Neural cell (in vitro differentiated cells): ENCODE data around the gene PDXDC1. TPM values are rescaled to one million over a fixed set of nuclear protein-coding genes. Genes with fewer than 3 reads are reported as not detected.
"Not testable (repeated sequence)": the region's sequence is repeated elsewhere in the genome, so short reads cannot be mapped to it uniquely, and the experiment has no call there.

Experiments
- H2AFZ ChIP-seq: fragments of 200-600, 300-800 bp; sonication (generic), shearing (Covaris generic); 2 replicates; pipeline ENCODE4 v1.6.0; 2014; ENCODE audit warnings: low read depth, mild to moderate bottlenecking, antibody characterized with exemption, low read length, moderate library complexity
- H3F3A ChIP-seq: fragments of 200-600 bp; shearing (Covaris generic); 2 replicates; pipeline ENCODE4 v1.6.1; 2016; ENCODE audit warnings: mild to moderate bottlenecking, moderate library complexity, mixed read lengths, antibody characterized with exemption, low read length; ENCODE audit not compliant: insufficient read depth, poor library complexity, severe bottlenecking
- H3K27ac ChIP-seq: fragments of 200-600, 300-800 bp; sonication (generic), shearing (Covaris generic); 2 replicates; pipeline ENCODE4 v1.5.1; 2014; ENCODE audit warnings: mild to moderate bottlenecking, low read length, moderate library complexity
- H3K27me3 ChIP-seq: fragments of 300-800, 200-600 bp; sonication (generic), shearing (Covaris generic); 2 replicates; pipeline ENCODE4 v1.6.0; 2014; ENCODE audit warnings: mild to moderate bottlenecking, low read depth, low read length, moderate library complexity; ENCODE audit not compliant: insufficient read depth
- H3K36me3 ChIP-seq: fragments of 300-800, 200-600 bp; sonication (generic), shearing (Covaris generic); 2 replicates; pipeline ENCODE4 v1.5.1; 2014; ENCODE audit warnings: mild to moderate bottlenecking, antibody characterized with exemption, low read length, moderate library complexity; ENCODE audit not compliant: insufficient read depth
- H3K4me2 ChIP-seq: fragments of 300-800, 200-600 bp; sonication (generic), shearing (Covaris generic); 2 replicates; pipeline ENCODE4 v1.6.0; 2014; ENCODE audit warnings: mild to moderate bottlenecking, low read length
- H3K4me3 ChIP-seq: fragments of 300-800, 200-600 bp; sonication (generic), shearing (Covaris generic); 2 replicates; pipeline ENCODE4 v1.5.1; 2014; ENCODE audit warnings: mild to moderate bottlenecking, low read length, moderate library complexity
- H3K79me2 ChIP-seq: fragments of 200-600 bp; shearing (Covaris generic); replicated peaks from 2 replicates; pipeline ENCODE4 v1.6.0; 2014; ENCODE audit warnings: mild to moderate bottlenecking, low read length, moderate library complexity; ENCODE audit not compliant: insufficient read depth
- H3K9ac ChIP-seq: fragments of 300-800, 200-600 bp; sonication (generic), shearing (Covaris generic); 2 replicates; pipeline ENCODE4 v1.6.1; 2016; ENCODE audit warnings: mild to moderate bottlenecking, low read length, mixed read lengths
- H3K9me2 ChIP-seq: fragments of 200-600 bp; shearing (Covaris generic); 2 replicates; pipeline ENCODE4 v1.6.1; 2016; ENCODE audit warnings: mild to moderate bottlenecking, low read length, mixed read lengths; ENCODE audit not compliant: insufficient read depth
- H3K9me3 ChIP-seq: fragments of 200-600, 300-800 bp; sonication (generic), shearing (Covaris generic); 2 replicates; pipeline ENCODE4 v1.6.1; 2016; ENCODE audit warnings: mild to moderate bottlenecking, mixed run types, low read length, moderate library complexity, mixed read lengths
- H4K20me1 ChIP-seq: fragments of 200-600 bp; shearing (Covaris generic); 2 replicates; pipeline ENCODE4 v1.6.1; 2016; ENCODE audit warnings: mild to moderate bottlenecking, mixed run types; ENCODE audit not compliant: insufficient read depth
- POLR2AphosphoS5 ChIP-seq: IDR thresholded peaks from 2 replicates; pipeline ENCODE4 v1.6.1; 2012
- RAD21 ChIP-seq: fragments of 450-650 bp; conservative IDR thresholded peaks from 2 replicates; pipeline ENCODE4 v1.6.1; 2014; ENCODE audit warnings: antibody characterized with exemption, mild to moderate bottlenecking, moderate library complexity
- SMC3 ChIP-seq: fragments of 450-650 bp; conservative IDR thresholded peaks from 2 replicates; pipeline ENCODE4 v1.6.1; 2014; ENCODE audit warnings: antibody characterized with exemption, mild to moderate bottlenecking, moderate library complexity; ENCODE audit not compliant: poor library complexity
- TAF1 ChIP-seq: IDR thresholded peaks from 2 replicates; pipeline ENCODE4 v1.6.1; 2012; ENCODE audit warnings: low read depth
- polyA plus RNA-seq: library from polyadenylated mRNA; depleted of rRNA; stranded (reverse); fragments of >200 nt; gene quantifications from 2 replicates; pipeline ENCODE4 v1.2.3, GENCODE V29; 2014

The PDXDC1 gene
- polyA plus RNA-seq, 1 donor from 2014 or later, result 69.9 TPM

GRCh38 chr16:15140444-15141365 is 165.9 kb downstream of the PDXDC1 start:
- not testable (repeated sequence) for H3F3A ChIP-seq, H3K4me2 ChIP-seq, H3K79me2 ChIP-seq, H3K36me3 ChIP-seq, H2AFZ ChIP-seq, H3K27me3 ChIP-seq, H4K20me1 ChIP-seq, H3K27ac ChIP-seq, H3K4me3 ChIP-seq, H3K9me2 ChIP-seq, H3K9me3 ChIP-seq, H3K9ac ChIP-seq

DNA sequence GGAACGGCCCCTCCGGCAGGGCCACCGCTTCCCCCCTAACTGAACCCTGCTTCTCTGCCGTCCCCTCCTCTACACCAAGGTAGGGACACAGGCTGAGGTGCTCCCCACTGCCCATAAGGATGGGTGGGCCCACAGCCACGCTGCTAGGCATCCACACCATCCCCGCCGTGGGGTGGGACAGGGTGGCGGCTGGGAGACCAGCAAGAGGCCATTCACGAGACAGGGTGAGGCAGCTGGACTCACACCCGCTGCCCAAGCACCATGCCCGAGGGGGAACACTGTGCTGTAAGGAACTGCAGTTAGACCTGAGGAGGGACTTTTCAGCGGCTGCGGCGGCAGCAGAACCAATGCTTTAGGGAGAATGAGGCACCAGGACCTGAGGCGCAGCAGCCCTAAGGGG is 166.8 kb downstream of the PDXDC1 start:
- Histone ChIP-seq H3K4me2 (no peak overlapping the region), H3K4me3 (no peak overlapping the region), H3K79me2 (no peaks in the 10 kb centered on the region), H3F3A (no peaks in the 10 kb centered on the region), H3K36me3 (no peaks in the 10 kb centered on the region), H3K9ac (no peak overlapping the region), H3K27me3 (no peaks in the 10 kb centered on the region), H3K27ac (no peak overlapping the region), H2AFZ (no peak overlapping the region), H4K20me1 (no peaks in the 10 kb centered on the region), H3K9me2 (no peaks in the 10 kb centered on the region), H3K9me3 (no peaks in the 10 kb centered on the region)
- TF ChIP-seq TAF1 (no peak), RAD21 (no peak), SMC3 (no peak), POLR2AphosphoS5 (no peak)

- not testable (repeated sequence) for H3K9me3 ChIP-seq, H3F3A ChIP-seq, H3K4me2 ChIP-seq, H3K9ac ChIP-seq, H3K79me2 ChIP-seq, H4K20me1 ChIP-seq, H3K36me3 ChIP-seq, H3K4me3 ChIP-seq, H3K27me3 ChIP-seq, H3K9me2 ChIP-seq, H2AFZ ChIP-seq, H3K27ac ChIP-seq
Measured at GRCh38 chr16:15142107-15142890, 167.5 kb downstream of the PDXDC1 start.

GRCh38 chr16:15142891-15143600 is 168.2 kb downstream of the PDXDC1 start:
- not testable (repeated sequence) for H3K27me3 ChIP-seq, H3K9me2 ChIP-seq, H3K4me2 ChIP-seq, H2AFZ ChIP-seq, H3K36me3 ChIP-seq, H3F3A ChIP-seq, H3K4me3 ChIP-seq, H3K9me3 ChIP-seq, H3K9ac ChIP-seq, H4K20me1 ChIP-seq, H3K79me2 ChIP-seq, H3K27ac ChIP-seq

DNA sequence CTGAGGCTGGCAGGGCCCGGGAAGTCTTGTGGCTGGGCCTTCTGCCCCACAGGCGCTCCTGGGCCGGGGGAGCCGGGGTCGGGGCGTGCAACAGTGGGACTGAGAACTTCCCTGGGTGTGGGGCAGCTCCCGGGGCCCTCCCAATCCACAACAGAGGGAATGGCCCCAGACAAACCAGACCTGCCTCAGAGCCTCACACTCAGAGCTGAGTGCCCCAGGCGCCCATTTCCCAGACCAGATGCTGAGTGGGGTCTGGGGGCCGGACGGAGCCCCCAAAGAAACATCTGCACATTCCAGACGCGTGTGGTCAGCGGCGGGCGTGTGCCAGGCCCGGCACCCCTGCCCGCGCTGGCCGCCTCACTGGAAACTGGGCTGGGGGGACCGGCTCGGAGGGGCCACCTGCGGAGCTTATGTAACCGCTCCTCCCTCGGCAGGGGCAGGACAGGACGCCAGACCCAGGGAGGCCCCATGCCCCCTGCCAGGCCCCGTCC is 168.8 kb downstream of the PDXDC1 start:
- not testable (repeated sequence) for H3K27ac ChIP-seq, H3K9me2 ChIP-seq, H3K9me3 ChIP-seq, H3K27me3 ChIP-seq, H3K9ac ChIP-seq, H4K20me1 ChIP-seq, H3K79me2 ChIP-seq, H2AFZ ChIP-seq, H3K4me3 ChIP-seq, H3K36me3 ChIP-seq, H3K4me2 ChIP-seq, H3F3A ChIP-seq

GRCh38 chr16:15144092-15144631 is 169.3 kb downstream of the PDXDC1 start:
- H3K27me3 ChIP-seq, H3K36me3 ChIP-seq, H3K4me3 ChIP-seq, H3K79me2 ChIP-seq, H3K27ac ChIP-seq, H3K9me3 ChIP-seq, H2AFZ ChIP-seq, H4K20me1 ChIP-seq, H3K9me2 ChIP-seq, H3F3A ChIP-seq, H3K9ac ChIP-seq, H3K4me2 ChIP-seq: not testable (repeated sequence)
